Adrenal gland (tissue), 12 donors: Measurements from ENCODE around the gene DGCR8. TPM values are rescaled to one million over a fixed set of nuclear protein-coding genes. Genes with fewer than 3 reads are reported as not detected.

Experiments
- DNase-seq, 7 donors: peaks; one replicate each; pipeline ENCODE4 v3.0.0-alpha.2; 2019 to 2020
- H3K27ac ChIP-seq, 5 donors: fragments of 200-600 bp; sonication (generic) in 4 of 5; 1 replicate in 3 of 5; 2 replicates in 2 of 5; pipeline versions ENCODE4 v1.5.1 to v1.8.0; 2016 to 2020; ENCODE audit warnings: mild to moderate bottlenecking in 1 of 5
- H3K27me3 ChIP-seq: fragments of 200-600 bp; 2 replicates; pipeline ENCODE4 v1.8.0; 2021
- H3K36me3 ChIP-seq, 2 donors: fragments of 200-600 bp; replicated peaks in 1 of 2; 1 replicate in 1 of 2; 2 replicates in 1 of 2; pipeline versions ENCODE4 v1.5.1 to v1.8.0; 2018 to 2022
- H3K4me1 ChIP-seq, 2 donors: fragments of 200-600 bp; replicated peaks in 1 of 2; 1 replicate in 1 of 2; 2 replicates in 1 of 2; pipeline versions ENCODE4 v1.5.1 to v1.8.0; 2018 to 2021
- H3K4me3 ChIP-seq, 4 donors: fragments of 200-600 bp; sonication (generic) in 3 of 4; one replicate each; pipeline ENCODE4 v1.5.1; 2016 to 2018
- H3K9me3 ChIP-seq, 3 donors: fragments of 200-600 bp; sonication (generic) in 1 of 3; replicated peaks in 1 of 3; 1 replicate in 2 of 3; 2 replicates in 1 of 3; pipeline versions ENCODE4 v1.5.1 to v1.8.0; 2016 to 2021
- POLR2A ChIP-seq, 2 donors: fragments of 450-650 bp; IDR thresholded peaks; one replicate each; pipeline ENCODE4 v1.6.1; 2017; ENCODE audit warnings: antibody characterized with exemption in 2 of 2, mild to moderate bottlenecking in 2 of 2, moderate library complexity in 1 of 2
- WGBS, 4 donors: extraction: QIAGEN DNeasy Blood & Tissue Kit in 2 of 4; methylation state at CpG; one replicate each; pipeline versions ENCODE4 v1.1.5 to v1.1.7; 2013 to 2017; 5-methylcytosine and 5-hydroxymethylcytosine counted together
- intact Hi-C, 2 donors: fragments of 100-400 bp; cut with DNase I; formaldehyde crosslinking; loops; one replicate each; pipeline versions ENCODE4 v1.14.1 to v1.15.0; 2022 to 2023
- polyA plus RNA-seq, 3 donors: library from polyadenylated mRNA; stranded (reverse); fragments of 200-250 nt in 2 of 3; fragments of 350-450 nt in 1 of 3; fragmentation: Illumina TruSeq in 1 of 3; extraction: RNeasy Lipid Tissue Mini Kit (QIAGEN cat#74804) in 1 of 3; gene quantifications; one replicate each; pipeline ENCODE4 v1.2.3, GENCODE V29; 2013 to 2014
- total RNA-seq, 9 donors: library from RNA; depleted of rRNA in 4 of 9; stranded (reverse); fragments of >200 nt in 4 of 9; fragments of 120-200 nt in 1 of 9; fragmentation: NEBNext Ultra II Directional in 1 of 9; extraction: Animal tissue kit (Norgen Biotek cat#: 25700) in 1 of 9; gene quantifications; one replicate each; pipeline versions ENCODE4 v1.1.0 to v1.2.4, GENCODE V29; 2013 to 2023
- TF ChIP-seq, protein P1 (sequence below), 6 experiments: fragments of 450-650 bp in 4 of 6; fragments of 200-600 bp in 2 of 6; sonication (generic) in 1 of 6; IDR thresholded peaks; 1 replicate in 5 of 6; 2 replicates in 1 of 6; pipeline versions ENCODE4 v1.5.1 to v1.8.0; 2016 to 2021; ENCODE audit warnings: antibody characterized with exemption in 6 of 6, mild to moderate bottlenecking in 2 of 6, moderate library complexity in 1 of 6
- donor health status: healthy with polysubstance abuse.
- donor health status: Bipolar disorder and iron deficiency.
- donor health status: DM: yes; HTN: yes; CAD: no.
- donor health status: DM: no; HTN: no; CAD: no.
- donor health status: DM: no; HTN: no; CAD: no.
- donor health status: DM: yes; HTN: yes; CAD: no.

The DGCR8 gene
- total and polyA plus RNA-seq, 12 donors: 7.2 to 32.2 (median 22.4) TPM

DNA sequence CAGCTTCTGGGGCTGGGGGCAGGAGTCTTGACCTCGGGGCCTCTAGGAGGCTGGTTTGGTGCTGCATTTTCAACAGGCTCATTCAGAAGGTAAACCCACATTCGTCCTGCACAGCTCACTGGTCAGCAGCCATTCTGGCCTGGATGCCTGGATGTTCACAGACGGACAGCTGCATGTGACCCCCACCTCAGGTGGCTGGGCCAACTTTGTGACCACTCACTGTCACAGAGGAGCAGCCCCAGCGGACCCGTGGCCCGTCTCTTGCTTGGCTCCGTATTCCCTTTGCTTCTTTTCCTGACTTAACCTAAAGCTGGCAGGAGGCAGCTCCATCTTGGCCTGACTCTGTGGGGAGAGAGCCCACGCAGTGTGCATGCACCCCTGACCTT lies 8.2 kb downstream of the DGCR8 start:
- 82 to 87% (median 86%) methylated on average over 8 of the region's 8 CpGs for WGBS, 4 donors
- intact Hi-C loops: loop anchor here in 1 of 2 donors (10.0 kb wide), 1 partner anchor 113 kb away; no protein-coding TSS in a partner anchor
- TF ChIP-seq POLR2A (IDR thresholded peaks at IDR 0.05): no peak
- TF ChIP-seq, protein P1, sequence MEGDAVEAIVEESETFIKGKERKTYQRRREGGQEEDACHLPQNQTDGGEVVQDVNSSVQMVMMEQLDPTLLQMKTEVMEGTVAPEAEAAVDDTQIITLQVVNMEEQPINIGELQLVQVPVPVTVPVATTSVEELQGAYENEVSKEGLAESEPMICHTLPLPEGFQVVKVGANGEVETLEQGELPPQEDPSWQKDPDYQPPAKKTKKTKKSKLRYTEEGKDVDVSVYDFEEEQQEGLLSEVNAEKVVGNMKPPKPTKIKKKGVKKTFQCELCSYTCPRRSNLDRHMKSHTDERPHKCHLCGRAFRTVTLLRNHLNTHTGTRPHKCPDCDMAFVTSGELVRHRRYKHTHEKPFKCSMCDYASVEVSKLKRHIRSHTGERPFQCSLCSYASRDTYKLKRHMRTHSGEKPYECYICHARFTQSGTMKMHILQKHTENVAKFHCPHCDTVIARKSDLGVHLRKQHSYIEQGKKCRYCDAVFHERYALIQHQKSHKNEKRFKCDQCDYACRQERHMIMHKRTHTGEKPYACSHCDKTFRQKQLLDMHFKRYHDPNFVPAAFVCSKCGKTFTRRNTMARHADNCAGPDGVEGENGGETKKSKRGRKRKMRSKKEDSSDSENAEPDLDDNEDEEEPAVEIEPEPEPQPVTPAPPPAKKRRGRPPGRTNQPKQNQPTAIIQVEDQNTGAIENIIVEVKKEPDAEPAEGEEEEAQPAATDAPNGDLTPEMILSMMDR (IDR thresholded peaks at IDR 0.05): no peak
- DNase-seq: no peak
- H3K4me3 ChIP-seq: no peak overlapping the region
- H3K36me3 ChIP-seq: peaks cover 0 to 77% of the 10 kb centered on the region in 2 donors
- H3K9me3 ChIP-seq: no peaks in the 10 kb centered on the region
- H3K27me3 ChIP-seq: no peaks in the 10 kb centered on the region
- H3K4me1 ChIP-seq: peaks cover 0 to 19% of the 10 kb centered on the region in 2 donors
- H3K27ac ChIP-seq: no peak overlapping the region

- no peak overlapping the region for H3K4me3 ChIP-seq
- no peak for DNase-seq
- no peaks in the 10 kb centered on the region for H3K9me3 ChIP-seq
- TF ChIP-seq POLR2A (IDR thresholded peaks at IDR 0.05): no peak
- TF ChIP-seq, protein P1 (IDR thresholded peaks at IDR 0.05): no peak
- peaks cover 0 to 8% of the 10 kb centered on the region in 2 donors for H3K4me1 ChIP-seq
- intact Hi-C loops: loop anchor here in 1 of 2 donors (10.0 kb wide), 1 partner anchor 115 kb away; no protein-coding TSS in a partner anchor
- no peaks in the 10 kb centered on the region for H3K27me3 ChIP-seq
- H3K27ac ChIP-seq: no peak overlapping the region
- peaks cover 0 to 88% of the 10 kb centered on the region in 2 donors for H3K36me3 ChIP-seq
- WGBS, 4 donors: 88 to 93% (median 90%) methylated on average over 16 to 17 of the region's 17 CpGs
Measured at GRCh38 chr22:20089226-20089976, 9.4 kb downstream of the DGCR8 start.

GRCh38 chr22:20089977-20090729 lies 10.1 kb downstream of the DGCR8 start:
- H3K36me3 ChIP-seq: peaks cover 0 to 96% of the 10 kb centered on the region in 2 donors
- DNase-seq: no peak
- H3K9me3 ChIP-seq: no peaks in the 10 kb centered on the region
- H3K4me1 ChIP-seq: peaks cover 0 to under 1% of the 10 kb centered on the region in 2 donors
- 85 to 87% (median 87%) methylated on average over 9 to 11 of the region's 11 CpGs for WGBS, 4 donors
- intact Hi-C loops: loop anchor here (10.0 kb wide), 2 partner anchors 75 to 115 kb away; partner anchors contain the start of gene ARVCF (in 1 of the 2)
- no peak overlapping the region for H3K27ac ChIP-seq
- TF ChIP-seq, protein P1 (IDR thresholded peaks at IDR 0.05): no peak
- no peak for TF ChIP-seq POLR2A (IDR thresholded peaks at IDR 0.05)
- H3K4me3 ChIP-seq: no peak overlapping the region
- H3K27me3 ChIP-seq: no peaks in the 10 kb centered on the region

GRCh38 chr22:20090730-20091240 lies 10.7 kb downstream of the DGCR8 start:
- 89 to 92% (median 90%) methylated on average over 9 of the region's 9 CpGs for WGBS, 4 donors
- intact Hi-C loops: loop anchor here in 1 of 2 donors (10.0 kb wide), 1 partner anchor 76 kb away; the partner anchor contains the start of gene ARVCF
- Histone ChIP-seq H3K4me1 (no peaks in the 10 kb centered on the region), H3K4me3 (no peak overlapping the region), H3K36me3 (peaks cover 0 to 99% of the 10 kb centered on the region in 2 donors), H3K27ac (no peak overlapping the region), H3K9me3 (no peaks in the 10 kb centered on the region), H3K27me3 (no peaks in the 10 kb centered on the region)
- TF ChIP-seq POLR2A (IDR thresholded peaks at IDR 0.05): no peak
- TF ChIP-seq, protein P1 (IDR thresholded peaks at IDR 0.05): no peak
- DNase-seq: no peak
